SK-N-DZ (cell line): ENCODE measurements around the gene KCNG3.
"Not testable (repeated sequence)": the region's sequence is repeated elsewhere in the genome, so short reads cannot be mapped to it uniquely, and the experiment has no call there.

Experiments used
- DNase-seq: peaks from one replicate; pipeline ENCODE4 v3.0.0-alpha.2; 2015; ENCODE audit warnings: low spot score
- small RNA-seq, 2 experiments: library from RNA; depleted of rRNA; stranded (forward); fragments of <200 nt; gene quantifications; one replicate each; pipeline ENCODE3, GENCODE V24; 2014

KCNG3 gene

GRCh38 chr2:42430188-42430587 is 63.6 kb downstream of the KCNG3 start:
- no peak for DNase-seq

GRCh38 chr2:42429352-42429751 is 64.4 kb downstream of the KCNG3 start:
- no peak for DNase-seq

GRCh38 chr2:42425697-42426096 is 68.1 kb downstream of the KCNG3 start:
- DNase-seq: no peak

GRCh38 chr2:42424033-42424432 is 69.7 kb downstream of the KCNG3 start:
- no peak for DNase-seq

GRCh38 chr2:42421601-42422239 is 72.1 kb downstream of the KCNG3 start:
- no peak for DNase-seq

GRCh38 chr2:42421157-42421485 is 72.7 kb downstream of the KCNG3 start:
- DNase-seq: no peak

GRCh38 chr2:42414648-42415047 is 79.1 kb downstream of the KCNG3 start:
- DNase-seq: no peak

GRCh38 chr2:42414158-42414557 is 79.6 kb downstream of the KCNG3 start:
- DNase-seq: no peak

GRCh38 chr2:42410742-42411514 is 82.9 kb downstream of the KCNG3 start:
- DNase-seq: no peak

GRCh38 chr2:42408009-42408408 is 85.8 kb downstream of the KCNG3 start:
- no peak for DNase-seq

- no peak for DNase-seq
Observed at GRCh38 chr2:42407476-42407875, 86.3 kb downstream of the KCNG3 start.

GRCh38 chr2:42404676-42405075 is 89.1 kb downstream of the KCNG3 start:
- no peak for DNase-seq

- DNase-seq: no peak
Observed at GRCh38 chr2:42401773-42402172, 92.0 kb downstream of the KCNG3 start.

GRCh38 chr2:42398052-42398451 is 95.7 kb downstream of the KCNG3 start:
- DNase-seq: not testable (repeated sequence)

- not testable (repeated sequence) for DNase-seq
Observed at GRCh38 chr2:42393320-42393719, 100.5 kb downstream of the KCNG3 start.

- no peak for DNase-seq
Observed at GRCh38 chr2:42392191-42392590, 101.6 kb downstream of the KCNG3 start.

Small RNA genes lying within 50 kb of the gene (small RNA-seq; reads per million reads assigned to genes)
- gene RF00017 (0 reads per million in 2 experiments), gene RF00612 (0 to 0.13 reads per million in 2 experiments)
